GM20000 (cell line): ENCODE data around the gene CPXM2.

Experiments
- DNase-seq: peaks from one replicate; pipeline ENCODE4 v3.0.0; 2012; ENCODE audit warnings: low spot score
- TF ChIP-seq, protein P1 (sequence below): IDR thresholded peaks from 2 replicates; pipeline ENCODE4 v1.5.1; 2012; ENCODE audit warnings: mild to moderate bottlenecking, control low read depth; ENCODE audit errors: extremely low read depth, missing control alignments

The CPXM2 gene

DNA sequence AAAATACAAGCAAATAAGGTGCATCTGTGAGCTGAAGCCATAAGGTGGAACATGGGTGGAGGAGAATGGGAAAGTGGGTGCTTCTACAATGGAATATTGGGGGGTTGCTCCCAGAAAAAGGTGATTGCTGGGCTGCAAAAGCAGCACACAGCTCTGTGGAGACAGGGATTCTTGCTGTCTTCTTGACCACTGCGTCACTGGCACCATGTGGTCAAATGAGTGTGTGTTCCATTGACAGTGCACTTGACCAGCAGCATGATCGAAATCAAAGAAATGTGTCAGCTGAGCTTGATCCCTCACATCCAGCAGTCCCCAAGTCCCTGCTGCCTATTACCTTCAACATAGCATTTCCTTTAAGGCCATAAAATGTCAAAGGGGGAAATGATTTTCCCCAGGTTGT, 169.3 kb downstream of the CPXM2 start:
- TF ChIP-seq, protein P1, sequence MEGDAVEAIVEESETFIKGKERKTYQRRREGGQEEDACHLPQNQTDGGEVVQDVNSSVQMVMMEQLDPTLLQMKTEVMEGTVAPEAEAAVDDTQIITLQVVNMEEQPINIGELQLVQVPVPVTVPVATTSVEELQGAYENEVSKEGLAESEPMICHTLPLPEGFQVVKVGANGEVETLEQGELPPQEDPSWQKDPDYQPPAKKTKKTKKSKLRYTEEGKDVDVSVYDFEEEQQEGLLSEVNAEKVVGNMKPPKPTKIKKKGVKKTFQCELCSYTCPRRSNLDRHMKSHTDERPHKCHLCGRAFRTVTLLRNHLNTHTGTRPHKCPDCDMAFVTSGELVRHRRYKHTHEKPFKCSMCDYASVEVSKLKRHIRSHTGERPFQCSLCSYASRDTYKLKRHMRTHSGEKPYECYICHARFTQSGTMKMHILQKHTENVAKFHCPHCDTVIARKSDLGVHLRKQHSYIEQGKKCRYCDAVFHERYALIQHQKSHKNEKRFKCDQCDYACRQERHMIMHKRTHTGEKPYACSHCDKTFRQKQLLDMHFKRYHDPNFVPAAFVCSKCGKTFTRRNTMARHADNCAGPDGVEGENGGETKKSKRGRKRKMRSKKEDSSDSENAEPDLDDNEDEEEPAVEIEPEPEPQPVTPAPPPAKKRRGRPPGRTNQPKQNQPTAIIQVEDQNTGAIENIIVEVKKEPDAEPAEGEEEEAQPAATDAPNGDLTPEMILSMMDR, result no peak

DNA sequence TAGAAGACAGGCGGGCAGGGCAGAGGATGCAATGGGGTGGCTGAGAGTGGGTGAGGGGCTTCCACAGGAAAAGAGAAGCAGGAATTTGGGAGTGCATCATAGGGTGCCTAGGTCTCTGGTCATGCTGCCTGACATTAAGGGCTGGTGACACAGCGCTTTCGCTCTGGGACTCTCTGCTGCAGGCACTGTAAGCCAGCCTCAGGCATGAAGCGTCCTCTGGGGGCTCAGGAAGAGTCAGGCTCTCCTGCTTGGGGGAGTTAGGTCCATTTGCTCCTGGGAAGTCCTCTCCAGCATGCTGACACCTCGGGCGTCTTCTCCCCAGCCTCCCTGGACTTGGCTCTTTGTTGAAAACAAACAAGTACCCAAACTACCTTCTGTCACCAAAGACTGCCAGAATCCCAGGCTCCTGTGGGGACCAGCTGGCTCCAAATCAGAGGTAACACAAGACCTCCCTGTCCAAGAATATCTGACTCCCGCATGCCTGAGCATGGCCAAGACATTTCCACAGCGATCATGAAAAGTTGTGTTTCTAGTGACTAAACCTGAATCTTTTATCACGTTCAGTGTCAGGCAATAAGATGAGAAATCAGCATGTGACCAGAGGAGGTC, 170.1 kb downstream of the CPXM2 start:
- DNase-seq, result no peak
- TF ChIP-seq, protein P1, result no peak

More for the DNA sequence above, 169.3 kb downstream of the CPXM2 start:
- no peak for DNase-seq

DNA sequence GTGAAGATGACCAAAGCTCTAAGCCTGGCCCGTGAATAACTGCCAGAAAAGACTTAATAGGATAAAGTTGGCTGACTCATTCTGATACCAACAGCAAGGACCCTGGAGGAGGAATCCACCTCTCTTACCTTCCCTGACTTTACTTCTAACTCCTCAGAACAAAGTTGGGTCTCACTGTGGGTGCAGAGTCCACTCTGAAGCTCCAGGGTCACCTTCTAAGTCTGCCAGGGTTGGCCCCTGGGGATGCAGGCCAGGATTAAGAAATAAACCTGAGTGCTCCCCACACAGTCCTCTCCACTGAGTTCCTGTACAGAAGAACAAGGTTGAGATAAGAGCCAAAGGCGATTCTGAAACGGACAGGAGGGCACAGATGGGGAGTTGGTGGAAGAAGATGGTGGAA, 171.1 kb downstream of the CPXM2 start:
- DNase-seq, result no peak
- TF ChIP-seq, protein P1, result no peak

DNA sequence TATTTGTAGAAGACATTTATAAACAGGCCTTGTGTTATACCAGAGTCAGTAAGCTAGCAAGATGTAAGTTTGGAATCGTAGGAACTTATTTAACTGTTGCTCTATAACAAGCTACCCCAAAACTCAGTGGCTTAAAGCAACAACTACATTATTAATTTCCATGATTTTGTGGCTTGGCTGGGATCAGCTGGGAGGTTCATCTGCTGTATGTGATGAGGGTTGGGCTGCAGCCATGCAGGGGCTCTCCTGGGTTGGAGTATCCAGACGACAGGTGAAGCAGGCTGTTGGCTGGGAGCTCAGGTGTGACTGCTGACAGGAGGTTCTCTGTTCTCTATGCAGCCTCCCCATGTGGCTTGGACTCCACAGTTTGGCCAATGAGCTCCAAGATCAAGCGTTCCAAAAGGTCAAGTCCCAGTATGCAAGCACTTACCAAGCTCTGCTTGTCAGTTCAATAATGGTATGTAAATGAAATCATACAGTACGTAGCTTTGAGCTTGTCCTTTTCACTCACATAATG, 173.0 kb downstream of the CPXM2 start:
- no peak for DNase-seq
- TF ChIP-seq, protein P1, result no peak

DNA sequence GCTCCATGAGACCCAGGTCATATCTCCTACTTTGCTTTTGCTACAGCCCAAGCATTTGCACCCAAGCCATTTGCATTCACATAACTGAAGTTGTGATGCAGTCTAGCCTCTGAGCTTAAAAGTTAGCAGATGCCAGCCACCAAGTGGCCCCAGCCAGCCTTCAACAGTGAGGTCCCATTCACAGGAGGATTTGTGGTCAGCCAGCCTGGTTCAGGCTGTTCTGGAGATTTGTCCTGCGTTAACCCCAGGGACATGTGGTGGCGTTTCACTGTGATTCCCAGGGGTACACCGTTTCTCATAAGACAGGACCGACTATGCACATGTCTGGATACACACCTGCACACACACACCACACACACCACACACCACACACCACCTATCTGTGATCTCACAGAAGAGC, 174.3 kb downstream of the CPXM2 start:
- no peak for DNase-seq

DNA sequence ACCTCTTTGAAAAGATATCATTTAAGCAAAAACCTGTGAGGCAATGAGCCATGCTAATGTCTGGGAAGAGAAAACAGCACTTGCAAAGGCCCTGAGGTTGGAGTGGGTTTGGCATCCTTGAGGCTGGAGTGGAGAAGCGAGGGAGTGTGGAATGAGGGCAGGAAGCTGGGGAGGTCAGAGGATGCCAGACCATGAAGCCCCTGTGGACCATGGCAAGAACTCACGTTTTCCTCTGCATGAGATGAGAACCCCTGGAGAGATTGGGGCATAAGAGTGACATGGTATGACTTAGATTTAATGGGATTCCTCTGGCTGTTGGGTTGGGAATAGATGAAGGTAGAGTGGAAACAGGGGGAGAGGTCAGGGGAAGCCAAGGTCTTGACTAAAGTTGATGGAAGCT, 176.1 kb downstream of the CPXM2 start:
- TF ChIP-seq, protein P1, result no peak
- DNase-seq, result no peak

More for the DNA sequence above, 174.3 kb downstream of the CPXM2 start:
- TF ChIP-seq, protein P1, result no peak

DNA sequence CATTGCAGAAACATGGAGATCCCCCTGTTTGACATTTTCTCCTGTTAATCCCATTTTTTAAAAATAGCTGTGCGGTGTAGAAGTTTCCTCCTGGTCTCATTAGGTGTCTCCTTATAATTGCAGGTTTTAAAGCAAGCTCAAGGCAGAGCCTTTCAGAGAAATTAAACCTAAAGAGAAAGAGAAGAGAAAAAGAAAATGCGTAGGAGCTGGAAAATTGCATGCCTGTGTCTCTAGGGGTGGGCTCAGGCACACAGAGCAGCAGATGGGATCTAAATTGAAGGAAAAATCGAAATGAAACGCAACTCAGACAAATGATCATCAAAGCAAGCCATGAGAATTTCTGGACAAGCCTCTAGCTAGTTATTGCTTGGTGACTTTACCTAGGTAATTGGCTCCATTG, 185.4 kb downstream of the CPXM2 start:
- no peak for DNase-seq
- TF ChIP-seq, protein P1, result no peak
